Myocyte (in vitro differentiated cells): Measurements from ENCODE around the gene ATP11A. TPM values are rescaled to one million over a fixed set of nuclear protein-coding genes. Genes with fewer than 3 reads are reported as not detected.

ENCODE experiments used
- DNase-seq: peaks from one replicate; pipeline ENCODE4 v3.0.0-alpha.2; 2012; ENCODE audit warnings: low read depth
- total RNA-seq: library from RNA; depleted of rRNA; stranded (reverse); fragments of >200 nt; gene quantifications from 2 replicates; pipeline ENCODE4 v1.2.3, GENCODE V29; 2014

ATP11A gene
- total RNA-seq, 1 donor from 2014 or later, result 8.0 TPM

DNA sequence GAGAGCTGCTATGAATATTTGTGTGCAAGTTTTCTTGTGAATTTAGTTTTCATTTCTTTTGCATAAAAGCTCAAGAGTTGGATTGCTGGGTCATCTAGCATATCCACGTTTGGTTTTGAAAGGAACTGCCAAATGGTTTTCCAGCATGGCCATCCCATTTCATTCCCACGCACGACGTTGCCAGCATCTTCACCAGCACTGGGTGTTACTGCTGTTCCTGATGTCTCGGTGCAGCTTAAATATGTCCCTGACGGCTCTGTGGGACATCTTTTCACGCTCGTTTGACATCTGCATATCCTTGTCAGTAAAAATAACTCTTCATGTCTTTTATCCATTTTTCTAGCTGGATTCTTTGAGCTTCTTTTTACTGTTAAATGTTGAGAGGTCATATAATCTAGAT is 123.7 kb downstream of the ATP11A start:
- DNase-seq, result no peak

DNA sequence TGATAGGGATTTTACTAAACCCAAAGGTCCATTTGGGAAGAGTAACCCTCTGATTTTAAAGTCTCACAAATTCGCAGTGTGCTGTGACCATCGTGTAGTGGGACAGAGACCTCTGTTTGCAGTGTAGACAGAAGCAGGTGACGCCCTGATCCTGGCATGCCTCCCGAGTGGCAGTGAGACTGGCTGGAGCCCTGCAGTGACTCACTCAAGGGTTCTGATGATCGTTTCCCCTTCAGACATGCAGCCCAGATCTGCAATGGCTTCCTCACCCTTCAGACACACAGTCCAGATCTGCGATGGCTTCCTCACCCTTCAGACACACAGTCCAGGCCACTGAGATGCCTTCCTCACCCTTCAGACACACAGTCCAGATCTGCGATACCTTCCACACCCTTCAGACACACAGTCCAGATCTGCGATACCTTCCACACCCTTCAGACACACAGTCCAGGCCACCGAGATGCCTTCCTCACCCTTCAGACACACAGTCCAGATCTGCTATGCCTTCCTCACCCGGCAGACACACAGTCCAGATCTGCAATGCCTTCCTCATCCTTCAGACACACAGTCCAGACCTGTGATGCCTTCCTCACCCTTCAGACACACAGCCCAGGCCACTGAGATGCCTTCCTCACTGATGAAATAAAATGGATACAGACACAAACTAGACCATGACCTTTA is 125.2 kb downstream of the ATP11A start:
- DNase-seq, result peak; percentile 77

DNA sequence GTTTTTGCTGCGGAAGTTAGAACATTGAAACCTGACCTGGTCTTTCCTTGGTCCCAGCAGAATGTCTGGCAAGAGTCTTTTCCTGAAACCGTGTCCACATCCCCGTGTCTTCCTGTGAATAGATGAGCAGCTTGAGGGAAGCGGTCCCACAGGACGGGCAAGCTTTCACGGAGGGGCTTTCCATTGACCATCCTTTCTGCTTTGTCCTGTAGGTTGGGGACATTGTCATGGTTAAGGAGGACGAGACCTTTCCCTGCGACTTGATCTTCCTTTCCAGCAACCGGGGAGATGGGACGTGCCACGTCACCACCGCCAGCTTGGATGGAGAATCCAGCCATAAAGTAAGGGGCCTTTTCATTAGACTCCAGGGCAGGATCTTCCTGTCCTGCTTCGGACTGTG is 126.0 kb downstream of the ATP11A start:
- DNase-seq, result no peak

DNA sequence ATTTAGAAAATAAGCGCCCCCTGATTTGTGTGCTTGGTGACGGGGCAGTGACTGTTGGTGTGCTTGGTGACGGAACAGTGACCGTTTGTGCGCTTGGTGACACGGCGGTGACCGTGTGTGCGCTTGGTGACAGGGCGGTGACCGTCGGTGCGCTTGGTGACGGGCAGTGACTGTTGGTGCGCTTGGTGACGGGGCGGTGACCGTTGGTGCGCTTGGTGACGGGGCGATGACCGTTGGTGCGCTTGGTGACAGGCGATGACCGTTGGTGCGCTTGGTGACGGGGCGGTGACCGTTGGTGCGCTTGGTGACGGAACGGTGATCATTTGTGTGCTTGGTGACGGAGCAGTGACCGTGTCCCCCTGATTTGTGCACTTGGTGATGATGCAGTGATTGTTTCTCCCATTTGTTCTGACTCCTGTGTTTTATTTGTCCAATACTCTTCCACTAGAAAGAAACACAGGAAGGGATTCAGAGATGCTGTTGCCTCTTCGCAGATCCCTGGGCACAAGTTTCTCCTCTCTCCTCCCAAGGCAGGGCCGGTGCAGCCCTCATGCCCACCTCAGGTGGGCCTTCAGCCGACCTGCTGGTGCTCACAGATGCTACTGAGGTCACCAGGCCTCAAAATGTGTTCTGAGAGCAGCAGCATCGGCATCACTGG is 128.3 kb downstream of the ATP11A start:
- no peak for DNase-seq

DNA sequence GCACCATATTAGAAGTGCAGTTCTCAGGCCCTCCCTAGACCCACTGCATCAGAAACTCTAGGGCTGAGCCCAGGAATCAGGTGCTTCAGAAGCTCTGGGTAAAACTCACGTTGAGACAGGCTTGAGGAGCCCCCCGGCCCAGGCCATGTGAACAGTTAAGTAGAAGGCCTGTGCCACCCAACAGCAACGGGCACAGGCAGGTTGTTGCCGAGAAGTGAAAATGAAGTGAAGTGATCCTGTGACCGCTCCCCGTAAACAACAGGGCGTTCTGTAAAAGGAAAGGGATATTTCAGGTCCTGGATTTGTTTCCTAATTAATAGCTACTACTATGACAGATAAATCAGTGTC is 128.8 kb downstream of the ATP11A start:
- no peak for DNase-seq

DNA sequence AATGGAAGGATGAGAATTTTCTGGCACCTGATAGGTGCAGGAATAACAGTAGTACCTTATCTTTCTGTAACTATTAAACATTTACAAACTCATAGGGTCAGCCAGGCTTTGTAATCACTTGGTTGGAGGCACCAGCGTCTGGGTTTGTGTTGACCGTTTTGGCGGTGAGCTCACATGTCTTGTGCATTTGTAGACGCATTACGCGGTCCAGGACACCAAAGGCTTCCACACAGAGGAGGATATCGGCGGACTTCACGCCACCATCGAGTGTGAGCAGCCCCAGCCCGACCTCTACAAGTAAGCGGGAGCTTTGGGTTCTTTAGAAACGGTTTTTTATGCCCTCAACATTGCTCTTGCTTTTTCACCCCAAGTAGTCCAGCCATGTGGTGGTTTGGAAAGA is 129.3 kb downstream of the ATP11A start:
- no peak for DNase-seq

DNA sequence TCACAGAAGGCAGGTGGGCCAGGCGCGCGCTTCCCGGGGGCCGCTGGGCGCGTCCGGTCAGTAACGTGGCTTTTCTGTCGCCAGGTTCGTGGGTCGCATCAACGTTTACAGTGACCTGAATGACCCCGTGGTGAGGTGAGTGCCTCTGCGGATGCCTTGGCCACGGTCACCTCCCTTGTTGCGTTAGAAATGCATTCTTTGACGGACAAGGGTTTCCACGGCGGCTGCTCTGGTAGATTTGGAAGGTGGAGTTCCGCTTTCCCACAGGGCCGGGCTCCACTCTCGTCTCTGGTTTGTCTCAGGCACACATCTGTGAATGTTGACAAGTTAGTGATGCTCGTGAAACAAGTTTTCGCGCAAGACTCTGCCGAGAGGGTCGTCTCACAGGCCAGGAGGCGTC is 130.0 kb downstream of the ATP11A start:
- no peak for DNase-seq

DNA sequence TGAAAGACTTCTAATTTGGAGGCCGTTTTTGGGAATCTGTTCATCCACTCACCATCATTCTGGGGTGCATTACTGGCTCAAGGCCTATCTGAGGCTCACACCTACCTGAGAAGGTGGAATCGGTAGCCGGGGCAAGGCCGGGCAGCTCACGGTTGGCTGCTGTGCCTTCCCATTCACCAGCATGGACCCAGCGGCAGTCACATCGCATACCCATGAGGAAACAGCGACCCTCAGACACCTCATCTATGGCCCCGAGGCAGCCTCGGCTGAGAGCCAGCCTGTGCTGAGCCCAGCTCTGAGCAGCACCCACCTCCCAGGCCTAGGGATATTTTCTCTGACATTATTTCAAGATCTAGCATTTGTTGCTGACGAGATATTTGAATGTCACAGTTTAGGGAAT is 130.5 kb downstream of the ATP11A start:
- no peak for DNase-seq

DNA sequence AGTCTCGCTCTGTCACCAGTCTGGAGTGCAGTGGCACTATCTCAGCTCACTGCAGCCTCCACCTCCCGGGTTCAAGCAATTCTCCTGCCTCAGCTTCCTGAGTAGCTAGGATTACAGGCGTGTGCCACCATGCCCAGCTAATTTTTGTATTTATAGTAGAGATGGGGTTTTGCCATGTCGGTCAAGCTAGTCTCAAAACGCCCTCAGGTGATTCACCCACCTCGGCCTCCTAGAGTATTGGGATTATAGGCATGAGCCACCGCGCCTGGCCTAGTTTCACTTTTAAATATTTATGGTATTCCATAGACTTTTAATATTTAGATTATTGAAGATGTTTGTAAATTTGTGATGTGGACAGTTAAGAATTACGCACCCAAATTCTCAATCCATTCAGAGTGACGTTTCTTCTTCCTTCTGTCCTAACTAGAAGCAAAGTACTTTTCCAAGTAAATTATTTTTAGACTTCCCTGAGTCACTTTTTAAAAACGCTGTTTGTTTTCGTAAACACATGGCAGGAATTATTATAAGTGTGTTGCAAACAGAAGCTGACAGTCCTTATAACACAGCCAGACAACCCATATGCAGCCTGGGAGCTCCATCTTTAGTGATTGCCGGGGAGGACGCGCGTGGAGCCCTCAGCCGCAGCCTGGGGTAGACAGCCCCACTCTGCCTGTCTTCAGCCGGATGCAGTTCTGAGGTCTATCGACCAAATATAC is 131.7 kb downstream of the ATP11A start:
- no peak for DNase-seq

DNA sequence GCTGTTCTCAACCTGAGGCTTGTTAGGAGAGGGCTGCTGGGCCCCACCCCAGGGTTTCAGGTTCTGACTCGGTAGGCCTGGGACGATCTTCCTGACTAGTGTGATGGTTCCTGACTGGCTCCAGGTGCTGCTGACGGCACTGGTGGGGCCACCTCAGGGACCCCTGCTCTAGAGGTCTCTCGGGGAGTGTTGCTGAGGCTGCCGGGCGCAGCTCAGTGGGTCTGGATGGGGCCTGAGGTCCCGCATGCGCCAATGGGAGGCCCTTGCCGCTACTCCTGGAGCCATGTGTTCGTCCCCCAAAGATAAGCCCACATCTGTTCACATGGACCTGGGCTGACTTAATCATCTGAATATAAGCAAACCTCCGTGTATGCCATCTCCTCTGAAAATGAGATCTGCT is 133.0 kb downstream of the ATP11A start:
- DNase-seq, result no peak

DNA sequence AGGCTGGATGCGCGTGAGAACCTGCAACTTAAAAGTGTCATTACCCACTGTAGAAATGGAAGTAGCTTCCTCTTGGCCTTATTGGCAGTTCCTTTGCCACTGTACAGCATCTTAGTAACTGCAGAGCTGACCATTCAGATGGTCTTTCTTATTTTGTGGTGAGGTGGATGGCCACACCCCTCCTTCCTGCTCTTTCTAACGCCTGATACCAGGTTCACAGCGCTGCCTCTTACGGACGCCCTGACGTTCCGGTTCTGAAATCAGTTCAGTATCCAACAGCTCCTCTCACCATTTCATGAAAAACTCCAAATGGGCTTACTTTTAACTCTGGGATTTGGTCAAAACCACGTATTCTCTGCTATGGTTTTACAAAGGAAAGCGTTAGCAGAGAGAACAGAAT is 134.6 kb downstream of the ATP11A start:
- no peak for DNase-seq

DNA sequence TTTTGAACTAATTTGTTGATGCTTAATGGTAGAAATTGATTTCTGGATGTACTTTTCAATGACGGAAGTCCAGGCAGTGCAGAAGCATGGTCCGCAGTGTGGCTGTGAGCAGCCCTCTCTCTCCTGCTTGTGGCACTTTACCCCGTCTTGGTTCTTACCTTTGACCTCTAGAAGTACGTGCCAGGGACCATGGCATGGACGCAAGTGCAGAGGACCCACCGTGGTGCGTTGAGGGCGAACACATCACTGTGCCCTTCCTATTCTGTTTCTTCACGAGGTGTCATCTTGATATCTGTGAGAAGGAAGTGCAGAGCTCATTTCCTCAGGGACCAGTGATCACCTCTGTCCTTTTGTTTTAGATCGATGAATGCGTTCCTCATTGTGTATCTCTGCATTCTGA is 135.2 kb downstream of the ATP11A start:
- DNase-seq, result no peak

DNA sequence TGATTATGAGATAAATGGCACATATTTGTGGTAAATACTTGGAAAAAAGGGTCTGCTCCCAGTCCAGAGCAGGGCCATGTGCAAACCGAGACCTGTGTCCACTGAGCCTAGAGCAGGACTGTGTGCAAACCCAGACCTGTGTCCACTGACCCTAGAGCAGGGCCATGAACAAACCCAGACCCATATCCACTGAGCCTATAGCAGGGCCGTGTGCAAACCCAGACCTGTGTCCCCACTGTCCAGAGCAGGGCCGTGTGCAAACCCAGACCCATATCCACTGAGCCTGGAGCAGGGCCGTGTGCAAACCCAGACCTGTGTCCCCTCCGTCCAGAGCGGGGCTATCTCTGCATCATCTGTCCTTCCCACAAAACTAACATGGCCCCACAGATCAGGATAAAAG is 136.0 kb downstream of the ATP11A start:
- DNase-seq, result no peak

DNA sequence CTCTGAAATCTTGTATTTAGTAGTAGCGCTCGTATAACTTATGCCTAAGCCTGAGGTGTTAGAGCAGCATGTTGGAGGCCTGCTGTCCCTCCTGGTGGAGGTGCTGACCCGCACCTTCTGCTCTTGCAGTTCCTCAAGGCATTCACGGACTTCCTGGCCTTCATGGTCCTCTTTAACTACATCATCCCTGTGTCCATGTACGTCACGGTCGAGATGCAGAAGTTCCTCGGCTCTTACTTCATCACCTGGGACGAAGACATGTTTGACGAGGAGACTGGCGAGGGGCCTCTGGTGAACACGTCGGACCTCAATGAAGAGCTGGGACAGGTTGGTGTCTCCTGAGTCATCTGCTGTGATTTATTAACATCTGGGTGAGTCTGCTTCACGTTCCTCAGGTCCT is 136.7 kb downstream of the ATP11A start:
- DNase-seq, result no peak

DNA sequence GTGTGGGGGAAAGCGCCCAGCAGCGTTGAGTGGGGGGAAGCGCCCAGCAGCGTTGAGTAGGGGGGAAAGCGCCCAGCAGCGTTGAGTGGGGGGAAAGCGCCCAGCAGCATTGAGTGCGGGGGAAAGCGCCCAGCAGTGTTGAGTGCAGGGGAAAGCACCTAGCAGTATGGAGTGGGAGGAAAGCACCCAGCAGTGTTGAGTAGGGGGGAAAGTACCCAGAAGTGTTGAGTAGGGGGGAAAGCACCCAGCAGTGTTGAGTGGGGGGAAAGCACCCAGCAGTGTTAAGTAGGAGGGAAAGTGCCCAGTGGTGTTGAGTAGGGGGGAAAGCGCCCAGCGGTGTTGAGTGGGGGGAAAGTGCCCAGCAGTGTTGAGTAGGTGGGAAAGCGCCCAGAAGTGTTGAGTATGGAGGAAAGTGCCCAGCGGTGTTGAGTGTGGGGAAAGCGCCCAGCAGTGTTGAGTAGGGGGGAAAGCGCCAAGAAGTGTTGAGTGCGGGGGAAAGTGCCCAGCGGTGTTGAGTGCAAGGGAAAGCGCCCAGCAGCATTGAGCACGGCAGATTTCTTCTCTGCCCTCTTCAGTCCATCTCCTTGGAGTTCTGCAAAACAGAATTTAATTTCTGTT is 138.4 kb downstream of the ATP11A start:
- DNase-seq, result no peak

DNA sequence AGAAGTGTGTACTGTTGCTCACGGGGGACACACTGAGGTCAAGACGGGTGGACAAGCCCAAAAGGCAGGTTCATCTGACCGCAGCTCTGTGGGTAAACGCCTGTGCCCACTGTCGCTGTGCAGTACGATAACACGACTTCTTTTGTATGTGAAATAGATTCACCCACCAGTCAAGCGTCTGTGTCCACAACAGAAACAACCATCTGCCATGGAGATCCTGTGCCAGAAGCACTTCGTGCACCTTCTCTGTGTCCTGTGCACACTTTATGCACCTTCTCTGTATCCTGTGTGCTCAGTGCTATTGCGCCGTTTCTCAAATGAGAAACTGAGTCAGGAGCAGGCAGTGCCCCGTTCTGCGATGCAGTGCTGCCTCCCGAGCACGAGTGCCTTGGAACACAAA is 138.9 kb downstream of the ATP11A start:
- no peak for DNase-seq

DNA sequence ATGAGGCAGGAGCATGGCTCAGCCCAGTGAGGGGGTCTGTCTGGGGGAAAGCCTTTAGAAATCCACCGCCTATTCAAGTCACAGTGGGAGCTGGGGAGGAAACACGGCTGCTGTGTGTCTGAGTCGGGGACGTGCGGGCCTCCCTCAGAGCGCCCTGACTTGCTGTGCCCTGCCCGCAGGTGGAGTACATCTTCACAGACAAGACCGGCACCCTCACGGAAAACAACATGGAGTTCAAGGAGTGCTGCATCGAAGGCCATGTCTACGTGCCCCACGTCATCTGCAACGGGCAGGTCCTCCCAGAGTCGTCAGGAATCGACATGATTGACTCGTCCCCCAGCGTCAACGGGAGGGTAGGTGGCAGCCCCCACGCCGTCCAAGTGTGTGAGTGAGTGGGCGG is 141.4 kb downstream of the ATP11A start:
- no peak for DNase-seq

DNA sequence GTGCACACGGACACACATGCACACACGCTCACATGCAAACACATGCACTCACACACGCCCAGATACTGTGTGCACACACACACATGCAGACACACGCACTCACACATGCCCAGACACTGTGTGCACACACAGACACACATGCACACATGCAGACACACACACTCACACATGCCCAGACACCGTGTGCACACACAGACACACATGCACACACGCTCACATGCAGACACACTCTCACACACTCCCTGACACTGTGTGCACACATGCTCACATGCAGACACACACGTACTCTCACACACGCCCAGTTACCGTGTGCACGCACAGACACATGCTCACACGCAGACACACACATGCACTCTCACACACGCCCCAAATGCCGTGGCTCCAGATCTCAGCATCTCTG is 142.0 kb downstream of the ATP11A start:
- no peak for DNase-seq

DNA sequence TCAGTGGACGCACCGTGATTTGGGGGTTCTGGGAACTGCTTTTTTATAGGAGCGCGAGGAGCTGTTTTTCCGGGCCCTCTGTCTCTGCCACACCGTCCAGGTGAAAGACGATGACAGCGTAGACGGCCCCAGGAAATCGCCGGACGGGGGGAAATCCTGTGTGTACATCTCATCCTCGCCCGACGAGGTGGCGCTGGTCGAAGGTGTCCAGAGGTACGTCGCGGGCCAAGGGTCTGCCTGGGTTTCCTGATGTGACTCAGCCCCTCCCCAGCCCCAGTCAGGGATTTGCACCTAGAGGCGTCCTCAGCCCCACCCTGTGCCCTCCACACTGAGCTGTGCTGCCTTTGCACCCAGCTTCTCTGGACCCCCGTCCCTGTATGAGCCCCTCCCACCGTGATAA is 143.0 kb downstream of the ATP11A start:
- no peak for DNase-seq

DNA sequence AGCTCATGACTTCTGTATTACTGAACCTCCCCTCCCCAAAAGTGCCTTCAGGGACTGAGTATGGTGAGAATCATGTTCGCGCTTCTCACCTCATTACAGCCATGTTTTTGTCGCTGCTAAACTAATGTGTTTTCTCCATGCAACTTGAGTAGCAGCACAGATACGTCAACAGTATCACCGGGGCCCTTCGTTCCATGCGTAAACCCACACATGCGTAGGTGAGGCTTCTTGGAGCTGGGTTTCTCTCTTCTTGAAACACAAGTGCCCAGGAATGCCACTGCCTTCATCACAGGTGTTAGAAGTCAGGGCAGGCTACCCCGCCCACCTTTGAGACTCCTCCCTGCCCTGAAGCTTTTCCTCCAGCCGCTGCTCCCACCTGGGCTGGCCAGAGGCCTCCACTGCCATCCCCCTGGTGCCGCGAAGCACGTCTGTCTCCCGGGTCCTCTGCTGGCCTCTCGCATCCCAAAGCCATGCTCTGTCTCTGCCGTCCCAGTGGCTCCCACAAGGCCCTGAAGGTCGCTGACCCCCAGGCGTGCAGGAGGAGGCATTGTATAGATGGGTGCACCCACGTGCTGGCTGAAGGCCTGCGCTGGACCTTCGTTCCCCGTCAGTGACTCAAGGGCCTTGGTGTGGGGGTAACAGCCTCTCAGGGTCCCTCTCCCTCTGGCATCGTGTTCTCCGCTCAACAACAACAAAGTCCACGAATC is 143.9 kb downstream of the ATP11A start:
- DNase-seq, result no peak

DNA sequence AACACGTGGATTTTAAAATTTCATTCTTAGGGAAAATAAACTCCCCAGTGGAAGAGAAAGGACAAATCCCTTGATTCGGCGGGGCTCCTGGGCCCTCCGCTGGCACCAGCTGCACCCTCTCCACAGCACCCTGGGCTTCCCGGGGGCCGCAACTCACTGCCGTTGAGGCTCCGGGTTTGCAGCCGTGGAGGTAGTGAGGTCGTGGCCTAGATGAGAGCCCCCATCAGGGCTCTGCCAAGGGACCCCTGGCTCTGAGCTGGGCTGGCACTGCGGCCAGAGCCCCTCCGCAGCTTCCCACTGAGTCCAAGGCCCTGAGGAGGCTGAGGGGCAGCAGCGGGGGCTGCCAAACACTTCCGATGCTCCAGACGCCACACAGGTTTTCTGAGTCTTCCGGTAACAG is 145.5 kb downstream of the ATP11A start:
- DNase-seq, result no peak

DNA sequence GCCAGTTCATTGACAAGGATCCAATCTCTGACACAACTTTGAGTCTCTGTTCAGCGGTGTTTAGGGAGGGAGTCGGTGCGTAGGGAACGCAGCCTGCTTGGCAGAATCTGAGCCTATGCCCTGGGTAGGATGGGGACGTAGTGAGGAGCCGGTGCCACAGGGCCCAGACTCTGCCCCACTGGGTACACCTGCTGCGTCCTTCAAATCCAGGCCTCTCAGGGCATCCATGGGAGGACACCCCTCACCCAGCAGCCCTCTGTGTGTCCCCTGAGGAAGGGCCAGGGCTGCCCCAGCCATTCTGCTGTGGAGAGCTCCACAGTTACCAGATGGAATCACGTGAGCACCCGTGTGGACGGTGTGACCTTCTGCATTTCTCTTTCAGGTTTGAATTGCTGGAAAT is 146.0 kb downstream of the ATP11A start:
- no peak for DNase-seq
